HG03039 (cell line): Measurements from ENCODE around the gene TAS1R1.

Experiments used
- ATAC-seq: cut with Tn5 transposase; IDR thresholded peaks from one replicate; pipeline ENCODE4 v1.9.1; 2021; ENCODE audit warnings: mild to moderate bottlenecking, moderate library complexity; ENCODE audit not compliant: unreplicated experiment

The TAS1R1 gene

GRCh38 chr1:6627841-6628545, 72.9 kb downstream of the TAS1R1 start:
- ATAC-seq, result no peak

- ATAC-seq, result no peak
These were observed 73.9 kb downstream of the TAS1R1 start for GRCh38 chr1:6628971-6629479.
